Transverse colon (tissue), 4 donors: ENCODE results near the gene NPAS3. TPM values are rescaled to one million over a fixed set of nuclear protein-coding genes. Genes with fewer than 3 reads are reported as not detected.

Experiments
- DNase-seq: peaks from one replicate; pipeline ENCODE4 v3.0.0-alpha.2; 2019
- H3K27ac ChIP-seq, 4 donors: fragments of 200-600 bp; sonication (generic); 2 replicates each; pipeline ENCODE4 v1.5.1; 2016 to 2018; ENCODE audit warnings: inconsistent platforms in 4 of 4
- H3K27me3 ChIP-seq: fragments of 200-600 bp; sonication (generic); 2 replicates; pipeline ENCODE4 v1.5.1; 2017; ENCODE audit warnings: inconsistent platforms
- H3K36me3 ChIP-seq, 4 donors: fragments of 200-600 bp; sonication (generic); 2 replicates each; pipeline ENCODE4 v1.5.1; 2017 to 2019; ENCODE audit warnings: inconsistent platforms in 4 of 4
- H3K4me1 ChIP-seq, 4 donors: fragments of 200-600 bp; sonication (generic); 2 replicates each; pipeline ENCODE4 v1.5.1; 2017 to 2020; ENCODE audit warnings: inconsistent platforms in 4 of 4
- H3K4me3 ChIP-seq, 4 donors: fragments of 200-600 bp; sonication (generic); 1 replicate in 1 of 4; 2 replicates in 3 of 4; pipeline versions ENCODE4 v1.5.1 to v1.6.1; 2017 to 2019; ENCODE audit warnings: inconsistent platforms in 4 of 4
- H3K9me3 ChIP-seq, 2 donors: fragments of 200-600 bp; sonication (generic); 2 replicates each; pipeline ENCODE4 v1.5.1; 2017 to 2019; ENCODE audit warnings: inconsistent platforms in 2 of 2
- CTCF ChIP-seq, 5 experiments: fragments of 200-600 bp in 3 of 5; fragments of 450-650 bp in 2 of 5; sonication (generic) in 3 of 5; IDR thresholded peaks; 1 replicate in 2 of 5; 2 replicates in 3 of 5; pipeline ENCODE4 v1.5.1; 2016 to 2017; ENCODE audit warnings: antibody characterized with exemption in 5 of 5, inconsistent platforms in 3 of 5, mild to moderate bottlenecking in 2 of 5, moderate library complexity in 1 of 5
- EP300 ChIP-seq: sonication (generic); formaldehyde crosslinking; IDR thresholded peaks from one replicate; pipeline ENCODE4 v1.6.1; 2017; ENCODE audit warnings: antibody characterized with exemption, low read depth
- POLR2A ChIP-seq: fragments of 450-650 bp; IDR thresholded peaks from one replicate; pipeline ENCODE4 v1.6.1; 2016; ENCODE audit warnings: antibody characterized with exemption, mild to moderate bottlenecking, moderate library complexity
- POLR2AphosphoS5 ChIP-seq, 3 donors: sonication (generic); formaldehyde crosslinking; IDR thresholded peaks; one replicate each; pipeline ENCODE4 v1.6.1; 2016; ENCODE audit warnings: antibody characterized with exemption in 3 of 3
- WGBS, 2 donors: methylation state at CpG; one replicate each; pipeline ENCODE4 v1.1.5; 2018; ENCODE audit warnings: low coverage in 1 of 2; 5-methylcytosine and 5-hydroxymethylcytosine counted together
- in situ Hi-C, 4 donors: fragments of 200-750 bp; cut with MboI; loops; one replicate each; pipeline versions ENCODE4 v1.15.0 to v1.15.1; 2017; ENCODE audit warnings: low sequenced_read_pairs in 3 of 4, low pct_ligation_motif_present in 1 of 4, low pct_unique_long_range_greater_than_20kb in 1 of 4
- intact Hi-C: fragments of 100-400 bp; cut with DNase I; formaldehyde crosslinking; loops from one replicate; pipeline ENCODE4 v1.15.1; 2023; ENCODE audit warnings: low total_unique reads
- total RNA-seq, 4 donors: library from RNA; depleted of rRNA; stranded (reverse); fragments of >200 nt; gene quantifications; one replicate each; pipeline ENCODE4 v1.1.0, GENCODE V29; 2016

Gene NPAS3
- total RNA-seq, 4 donors from 2014 or later = 0.96 to 6.4 (median 1.8) TPM

DNA sequence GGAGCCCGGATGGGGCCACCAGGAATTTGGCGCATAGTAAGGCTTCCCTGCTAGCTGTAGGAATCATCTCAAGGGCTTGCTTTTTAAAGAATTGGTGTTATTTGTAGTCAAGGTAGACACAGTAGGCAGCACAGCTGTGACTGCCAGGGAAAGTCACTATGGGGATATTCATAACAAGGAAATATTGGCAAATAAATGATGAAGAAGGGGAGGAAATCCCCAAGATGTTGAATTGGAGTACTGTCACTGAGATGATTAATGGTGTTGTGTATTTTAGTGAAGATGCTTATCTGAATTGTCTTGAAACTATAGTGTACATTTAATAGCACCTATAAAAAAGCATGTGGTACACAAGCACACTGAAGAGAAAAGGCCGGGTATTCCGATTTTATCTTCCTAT lies 118.9 kb downstream of the NPAS3 start:
- TF ChIP-seq CTCF (IDR thresholded peaks at IDR 0.05) (no peak), EP300 (no peak), POLR2A (no peak), POLR2AphosphoS5 (IDR thresholded peaks at IDR 0.05) (no peak)
- no peak overlapping the region for H3K27ac ChIP-seq
- no peaks in the 10 kb centered on the region for H3K27me3 ChIP-seq
- no peaks in the 10 kb centered on the region for H3K4me1 ChIP-seq
- intact Hi-C loops (no loop called here), in situ Hi-C loops (no loop called here)
- H3K9me3 ChIP-seq = no peaks in the 10 kb centered on the region
- DNase-seq = no peak
- no peak overlapping the region for H3K4me3 ChIP-seq
- 87 to 88% methylated on average over 4 of the region's 4 CpGs for WGBS, 2 donors
- H3K36me3 ChIP-seq = no peaks in the 10 kb centered on the region

DNA sequence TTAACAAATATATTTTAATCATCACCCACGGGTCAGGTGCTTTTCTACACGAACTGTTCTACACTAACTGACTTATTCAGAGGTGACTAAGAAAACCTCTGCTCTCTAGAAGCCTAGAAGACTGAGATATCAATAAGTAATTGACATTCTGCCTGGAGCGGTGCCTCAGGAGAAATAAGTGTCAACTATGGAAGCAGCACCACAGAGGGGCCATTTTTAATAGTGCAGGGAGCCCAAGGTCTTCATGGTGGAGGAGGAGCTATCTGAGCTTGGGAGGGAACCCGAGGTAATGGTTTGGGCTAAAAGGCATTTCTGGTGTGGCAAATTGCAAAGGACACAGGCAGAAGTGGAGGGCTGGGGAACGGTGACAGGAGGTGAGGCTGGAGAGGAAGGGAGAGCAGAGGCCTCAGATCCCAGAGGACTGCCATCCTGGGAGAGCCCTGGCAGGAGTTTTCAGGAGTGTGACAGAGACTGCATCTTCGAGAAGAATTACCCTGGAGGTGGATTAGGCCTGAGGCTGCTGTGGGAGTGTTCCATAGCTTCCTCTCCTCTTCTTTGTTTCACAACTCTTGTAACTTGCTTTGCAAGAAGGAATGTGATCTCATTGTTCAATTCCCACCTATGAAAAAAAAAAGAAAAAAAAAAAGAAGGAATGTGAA lies 123.1 kb downstream of the NPAS3 start:
- no peaks in the 10 kb centered on the region for H3K27me3 ChIP-seq
- in situ Hi-C loops = no loop called here
- TF ChIP-seq POLR2A (no peak), POLR2AphosphoS5 (IDR thresholded peaks at IDR 0.05) (no peak), EP300 (no peak), CTCF (IDR thresholded peaks at IDR 0.05) (no peak)
- WGBS, 2 donors = 80 to 82% methylated on average over 5 to 6 of the region's 6 CpGs
- no peak overlapping the region for H3K27ac ChIP-seq
- no peaks in the 10 kb centered on the region for H3K36me3 ChIP-seq
- H3K9me3 ChIP-seq = no peaks in the 10 kb centered on the region
- intact Hi-C loops = no loop called here
- DNase-seq = no peak
- no peaks in the 10 kb centered on the region for H3K4me1 ChIP-seq
- no peak overlapping the region for H3K4me3 ChIP-seq

- DNase-seq = no peak
- 76 to 82% methylated on average over 9 of the region's 9 CpGs for WGBS, 2 donors
- Histone ChIP-seq H3K9me3 (no peaks in the 10 kb centered on the region), H3K4me1 (no peaks in the 10 kb centered on the region), H3K36me3 (no peaks in the 10 kb centered on the region), H3K27ac (no peak overlapping the region), H3K4me3 (no peak overlapping the region), H3K27me3 (no peaks in the 10 kb centered on the region)
- TF ChIP-seq CTCF (IDR thresholded peaks at IDR 0.05) (no peak), POLR2A (no peak), EP300 (no peak), POLR2AphosphoS5 (IDR thresholded peaks at IDR 0.05) (no peak)
- in situ Hi-C loops (no loop called here), intact Hi-C loops (no loop called here)
These were observed 123.8 kb downstream of the NPAS3 start for GRCh38 chr14:33062476-33062875.

- Histone ChIP-seq H3K4me3 (no peak overlapping the region), H3K36me3 (no peaks in the 10 kb centered on the region), H3K27me3 (no peaks in the 10 kb centered on the region), H3K4me1 (no peaks in the 10 kb centered on the region), H3K9me3 (no peaks in the 10 kb centered on the region), H3K27ac (no peak overlapping the region)
- no peak for DNase-seq
- WGBS, 2 donors = 65 to 68% methylated on average over 2 of the region's 2 CpGs
- intact Hi-C loops (no loop called here), in situ Hi-C loops (no loop called here)
- TF ChIP-seq CTCF (IDR thresholded peaks at IDR 0.05) (no peak), POLR2AphosphoS5 (IDR thresholded peaks at IDR 0.05) (no peak), POLR2A (no peak), EP300 (no peak)
These were observed 124.2 kb downstream of the NPAS3 start for GRCh38 chr14:33062881-33063280.
